Glomerular visceral epithelial cell (primary cell): ENCODE results near the gene ZBTB7C.

Experiments used
- DNase-seq: peaks from one replicate; pipeline ENCODE4 v3.0.0-alpha.2; 2016; ENCODE audit errors: extremely low spot score

The ZBTB7C gene

GRCh38 chr18:48142994-48143393 lies 266.2 kb downstream of the ZBTB7C start:
- no peak for DNase-seq

GRCh38 chr18:48142353-48142752 lies 266.8 kb downstream of the ZBTB7C start:
- no peak for DNase-seq

GRCh38 chr18:48140731-48141130 lies 268.5 kb downstream of the ZBTB7C start:
- no peak for DNase-seq

GRCh38 chr18:48139431-48140347 lies 269.5 kb downstream of the ZBTB7C start:
- no peak for DNase-seq

- no peak for DNase-seq
These were observed 270.3 kb downstream of the ZBTB7C start for GRCh38 chr18:48138660-48139430.

- DNase-seq: no peak
These were observed 271.0 kb downstream of the ZBTB7C start for GRCh38 chr18:48138210-48138609.

- DNase-seq: no peak
These were observed 271.7 kb downstream of the ZBTB7C start for GRCh38 chr18:48137374-48138081.

- no peak for DNase-seq
These were observed 272.3 kb downstream of the ZBTB7C start for GRCh38 chr18:48136827-48137373.

GRCh38 chr18:48136051-48136826 lies 272.9 kb downstream of the ZBTB7C start:
- no peak for DNase-seq

GRCh38 chr18:48135436-48135966 lies 273.7 kb downstream of the ZBTB7C start:
- DNase-seq: no peak

- no peak for DNase-seq
These were observed 274.6 kb downstream of the ZBTB7C start for GRCh38 chr18:48134609-48135008.

GRCh38 chr18:48133671-48134251 lies 275.4 kb downstream of the ZBTB7C start:
- no peak for DNase-seq

- no peak for DNase-seq
These were observed 276.2 kb downstream of the ZBTB7C start for GRCh38 chr18:48132797-48133655.

GRCh38 chr18:48131042-48131441 lies 278.1 kb downstream of the ZBTB7C start:
- DNase-seq: no peak

- no peak for DNase-seq
These were observed 279.5 kb downstream of the ZBTB7C start for GRCh38 chr18:48129621-48130082.

- no peak for DNase-seq
These were observed 281.6 kb downstream of the ZBTB7C start for GRCh38 chr18:48127606-48128005.

- no peak for DNase-seq
These were observed 282.9 kb downstream of the ZBTB7C start for GRCh38 chr18:48126240-48126639.

- no peak for DNase-seq
These were observed 283.5 kb downstream of the ZBTB7C start for GRCh38 chr18:48125724-48126123.

- no peak for DNase-seq
These were observed 284.1 kb downstream of the ZBTB7C start for GRCh38 chr18:48124857-48125626.
